Transverse colon (tissue), 4 donors: Measurements from ENCODE around the gene SGF29.

Experiments
- CTCF ChIP-seq, 5 experiments: fragments of 200-600 bp in 3 of 5; fragments of 450-650 bp in 2 of 5; sonication (generic) in 3 of 5; IDR thresholded peaks; 1 replicate in 2 of 5; 2 replicates in 3 of 5; pipeline ENCODE4 v1.5.1; 2016 to 2017; ENCODE audit warnings: antibody characterized with exemption in 5 of 5, inconsistent platforms in 3 of 5, mild to moderate bottlenecking in 2 of 5, moderate library complexity in 1 of 5
- POLR2A ChIP-seq: fragments of 450-650 bp; IDR thresholded peaks from one replicate; pipeline ENCODE4 v1.6.1; 2016; ENCODE audit warnings: antibody characterized with exemption, mild to moderate bottlenecking, moderate library complexity
- POLR2AphosphoS5 ChIP-seq, 3 donors: sonication (generic); formaldehyde crosslinking; IDR thresholded peaks; one replicate each; pipeline ENCODE4 v1.6.1; 2016; ENCODE audit warnings: antibody characterized with exemption in 3 of 3

GRCh38 chr16:28540346-28540745 is 13.4 kb upstream of the SGF29 start:
- no peak for TF ChIP-seq POLR2AphosphoS5 (IDR thresholded peaks at IDR 0.05)
- TF ChIP-seq CTCF (IDR thresholded peaks at IDR 0.05), result no peak
- TF ChIP-seq POLR2A, result no peak
